GM12878 (cell line): ENCODE data around the gene IMMT.

Experiments used
- ATF3 ChIP-seq: IDR thresholded peaks from 2 replicates; pipeline ENCODE4 v1.6.1; 2011; ENCODE audit warnings: low read depth, mild to moderate bottlenecking, low read length, moderate library complexity, borderline replicate concordance; ENCODE audit errors: extremely low read depth
- CEBPZ ChIP-seq: fragments of 150-350 bp; IDR thresholded peaks from 2 replicates; pipeline ENCODE4 v1.6.1; 2016; ENCODE audit warnings: low read depth, low read length
- CHD2 ChIP-seq: IDR thresholded peaks from 2 replicates; pipeline ENCODE4 v1.6.1; 2011; ENCODE audit warnings: low read depth, low read length, improper control_type of control experiment, borderline replicate concordance
- E2F8 ChIP-seq: fragments of 450-650 bp; IDR thresholded peaks from 2 replicates; pipeline ENCODE4 v1.6.1; 2018; ENCODE audit warnings: mild to moderate bottlenecking, low read depth, moderate library complexity; ENCODE audit not compliant: partially characterized antibody
- GABPA ChIP-seq: IDR thresholded peaks from 2 replicates; pipeline ENCODE4 v1.6.1; 2014; ENCODE audit warnings: antibody characterized with exemption, low read depth, mild to moderate bottlenecking, inconsistent platforms
- IKZF2 ChIP-seq, 2 experiments: fragments of 450-650 bp; IDR thresholded peaks; 2 replicates each; pipeline ENCODE4 v1.6.1; 2017; ENCODE audit warnings: mild to moderate bottlenecking in 2 of 2, moderate library complexity in 2 of 2
- NR2F1 ChIP-seq: fragments of 450-650 bp; conservative IDR thresholded peaks from 2 replicates; pipeline ENCODE4 v1.6.1; 2017; ENCODE audit warnings: mild to moderate bottlenecking
- NRF1 ChIP-seq: conservative IDR thresholded peaks from 2 replicates; pipeline ENCODE4 v1.6.1; 2011; ENCODE audit warnings: mild to moderate bottlenecking, low read depth, low read length, improper control_type of control experiment
- POLR2A ChIP-seq: IDR thresholded peaks from 2 replicates; pipeline ENCODE4 v1.6.1; 2011; ENCODE audit warnings: low read depth, mild to moderate bottlenecking, low read length
- STAT1 ChIP-seq: fragments of 450-650 bp; conservative IDR thresholded peaks from 2 replicates; pipeline ENCODE4 v1.6.1; 2014; ENCODE audit warnings: antibody characterized with exemption, mild to moderate bottlenecking
- TBL1XR1 ChIP-seq: IDR thresholded peaks from 2 replicates; pipeline ENCODE4 v1.6.1; 2012; ENCODE audit warnings: low read depth, low read length, improper control_type of control experiment
- TF ChIP-seq, protein P1 (sequence below), 3 experiments: IDR thresholded peaks in 2 of 3; conservative IDR thresholded peaks in 1 of 3; 2 replicates each; pipeline ENCODE4 v1.5.1; 2011; ENCODE audit warnings: low read depth in 3 of 3, low read length in 3 of 3, mild to moderate bottlenecking in 3 of 3, control low read depth in 2 of 3, moderate library complexity in 2 of 3, inconsistent platforms in 1 of 3, mixed read lengths in 1 of 3; ENCODE audit not compliant: control insufficient read depth in 2 of 3, insufficient read depth in 1 of 3; ENCODE audit errors: extremely low read depth in 1 of 3

DNA sequence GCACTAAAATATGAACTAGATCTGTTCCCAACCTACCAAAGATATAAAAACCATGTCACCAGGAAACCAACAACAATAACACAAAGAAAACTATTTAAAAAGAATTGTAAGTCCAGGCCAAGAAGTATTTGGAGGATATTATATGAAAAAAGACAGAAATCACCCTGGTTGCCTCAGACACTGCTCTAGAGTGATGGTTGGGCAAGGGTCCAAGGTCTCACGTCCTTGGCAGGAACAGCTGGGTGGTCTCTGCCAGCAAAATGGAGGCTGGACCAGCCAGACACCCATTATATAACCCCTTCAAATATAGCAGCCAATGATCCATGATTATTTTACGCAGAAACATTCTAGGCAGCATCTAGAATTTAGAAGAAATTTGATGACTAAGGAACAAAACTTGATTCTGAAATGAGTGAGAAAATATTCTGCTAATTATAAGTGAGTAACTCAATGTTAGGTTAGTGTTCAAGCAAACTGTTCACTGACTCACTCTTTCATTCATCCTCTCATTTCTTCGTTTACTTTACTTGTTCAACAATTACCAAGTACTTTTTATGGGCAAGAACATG, 39.4 kb upstream of the IMMT start:
- TF ChIP-seq IKZF2 (IDR thresholded peaks at IDR 0.05) (no peak), TBL1XR1 (no peak), CHD2 (no peak), POLR2A (no peak), GABPA (no peak), ATF3 (no peak), NRF1 (no peak), E2F8 (no peak), NR2F1 (no peak), STAT1 (no peak), CEBPZ (no peak)
- TF ChIP-seq, protein P1, sequence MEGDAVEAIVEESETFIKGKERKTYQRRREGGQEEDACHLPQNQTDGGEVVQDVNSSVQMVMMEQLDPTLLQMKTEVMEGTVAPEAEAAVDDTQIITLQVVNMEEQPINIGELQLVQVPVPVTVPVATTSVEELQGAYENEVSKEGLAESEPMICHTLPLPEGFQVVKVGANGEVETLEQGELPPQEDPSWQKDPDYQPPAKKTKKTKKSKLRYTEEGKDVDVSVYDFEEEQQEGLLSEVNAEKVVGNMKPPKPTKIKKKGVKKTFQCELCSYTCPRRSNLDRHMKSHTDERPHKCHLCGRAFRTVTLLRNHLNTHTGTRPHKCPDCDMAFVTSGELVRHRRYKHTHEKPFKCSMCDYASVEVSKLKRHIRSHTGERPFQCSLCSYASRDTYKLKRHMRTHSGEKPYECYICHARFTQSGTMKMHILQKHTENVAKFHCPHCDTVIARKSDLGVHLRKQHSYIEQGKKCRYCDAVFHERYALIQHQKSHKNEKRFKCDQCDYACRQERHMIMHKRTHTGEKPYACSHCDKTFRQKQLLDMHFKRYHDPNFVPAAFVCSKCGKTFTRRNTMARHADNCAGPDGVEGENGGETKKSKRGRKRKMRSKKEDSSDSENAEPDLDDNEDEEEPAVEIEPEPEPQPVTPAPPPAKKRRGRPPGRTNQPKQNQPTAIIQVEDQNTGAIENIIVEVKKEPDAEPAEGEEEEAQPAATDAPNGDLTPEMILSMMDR (IDR thresholded peaks at IDR 0.05 in 2 of 3, conservative IDR thresholded peaks at IDR 0.05 in 1 of 3; ENCODE audit: control insufficient read depth in 2 of 3, extremely low read depth in 1 of 3, insufficient read depth in 1 of 3, low read depth in 3 of 3, low read length in 3 of 3) = no peak
